ENCODE measurements around the gene INO80B. TPM values are rescaled to one million over a fixed set of nuclear protein-coding genes. Genes with fewer than 3 reads are reported as not detected.

Gene INO80B
- total and polyA plus RNA-seq, 2 of the 8 experiments (the other 6 are each of a cell fraction or from before 2014, with no cell fraction given) = 3.9 to 18.5 TPM

DNA sequence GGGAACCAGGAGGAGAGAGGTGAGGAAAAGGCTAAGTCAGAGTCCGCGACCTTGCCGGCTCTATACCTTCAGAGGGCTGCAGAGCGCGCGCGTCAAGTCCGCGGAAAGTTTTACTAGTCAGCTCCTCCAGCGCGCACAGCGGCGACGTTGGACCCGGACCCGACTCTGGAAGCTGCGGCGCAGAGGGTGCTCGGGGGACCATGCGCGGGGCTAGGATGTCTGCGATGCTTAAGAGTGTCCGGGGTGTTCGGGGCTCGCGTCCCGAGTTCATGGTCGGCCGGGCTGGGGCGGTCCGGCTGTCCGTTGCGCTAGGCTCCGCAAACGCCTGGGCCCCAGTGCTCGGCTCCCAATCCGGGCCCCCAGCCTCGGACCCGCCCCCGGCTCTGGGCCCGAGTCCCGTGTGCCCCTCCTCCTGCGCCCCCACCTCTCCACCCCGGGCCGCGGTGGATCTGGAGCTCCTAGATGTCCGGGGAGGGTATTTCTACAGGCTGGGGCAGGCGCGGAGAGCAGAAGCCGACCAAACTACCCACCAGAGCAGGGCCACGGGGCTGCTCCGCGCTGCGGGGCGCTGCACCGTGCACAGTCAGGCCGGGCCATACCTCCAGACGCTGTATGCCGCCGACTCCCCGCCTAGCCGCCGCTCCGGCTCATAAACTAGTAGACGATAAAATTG, 44.5 kb downstream of the INO80B start, which contains the start of gene LBX2 (continued):
- TF ChIP-seq JUN (IDR thresholded peaks at IDR 0.05; ENCODE audit: low read depth, low read length) (no peak), EZH2 (IDR thresholded peaks at IDR 0.05; ENCODE audit: low read depth, low read length, severe bottlenecking) (peak; percentile 94)
